H1 (cell line): ENCODE data around the gene KCMF1. TPM values are rescaled to one million over a fixed set of nuclear protein-coding genes. Genes with fewer than 3 reads are reported as not detected.

Experiments used
- CTCF ChIA-PET: fragments of 300-600 bp; sonication (Branson Sonifier 250); formaldehyde crosslinking; loops from one replicate; lab custom pipeline; 2021; ENCODE audit not compliant: partially characterized antibody; lab: Charles Lee
- POLR2A ChIA-PET: fragments of 300-600 bp; sonication (Branson Sonifier 250); formaldehyde crosslinking; loops from one replicate; lab custom pipeline; 2021; ENCODE audit warnings: inconsistent platforms; ENCODE audit not compliant: partially characterized antibody; lab: Charles Lee
- DNase-seq, 2 experiments: peaks; one replicate each; pipeline versions ENCODE4 v3.0.0 to v3.0.0-alpha.2; 2010 to 2022; ENCODE audit warnings: low spot score in 2 of 2, low read depth in 1 of 2, mixed read lengths in 1 of 2
- FAIRE-seq: peaks from 2 replicates; lab custom pipeline; 2011; peaks lifted over from hg19 to GRCh38; lab: Jason Lieb, UNC
- H2AFZ ChIP-seq: 2 replicates; pipeline ENCODE4 v1.8.1; 2012; ENCODE audit warnings: low read length, inconsistent platforms
- H2AK5ac ChIP-seq: 2 replicates; pipeline ENCODE4 v1.6.1; 2013; ENCODE audit warnings: low read depth, low read length
- H2BK120ac ChIP-seq: replicated peaks from 2 replicates; pipeline ENCODE3; 2013; ENCODE audit warnings: low read depth, low read length, inconsistent platforms
- H2BK12ac ChIP-seq: 2 replicates; pipeline ENCODE4 v1.6.1; 2013; ENCODE audit warnings: low read depth, low read length
- H2BK15ac ChIP-seq: 2 replicates; pipeline ENCODE4 v1.6.1; 2013; ENCODE audit warnings: low read length
- H2BK20ac ChIP-seq: 2 replicates; pipeline ENCODE4 v1.6.1; 2013; ENCODE audit warnings: low read length
- H2BK5ac ChIP-seq: 2 replicates; pipeline ENCODE4 v1.6.1; 2013; ENCODE audit warnings: low read depth, low read length
- H3K14ac ChIP-seq: 2 replicates; pipeline ENCODE4 v1.6.1; 2013; ENCODE audit warnings: inconsistent platforms; ENCODE audit not compliant: insufficient read length
- H3K18ac ChIP-seq: 2 replicates; pipeline ENCODE4 v1.6.1; 2013; ENCODE audit warnings: low read length; ENCODE audit errors: extremely low read depth
- H3K23ac ChIP-seq: 2 replicates; pipeline ENCODE4 v1.6.1; 2013; ENCODE audit warnings: inconsistent platforms; ENCODE audit not compliant: insufficient read length
- H3K23me2 ChIP-seq: 2 replicates; pipeline ENCODE4 v1.6.1; 2013; ENCODE audit warnings: low read depth, low read length
- H3K27ac ChIP-seq: 2 replicates; pipeline ENCODE4 v1.6.1; 2011; ENCODE audit warnings: low read depth, low read length, inconsistent platforms
- H3K27me3 ChIP-seq, 4 experiments: replicated peaks in 1 of 4; 1 replicate in 1 of 4; 2 replicates in 3 of 4; pipeline versions ENCODE4 v1.6.1 to v1.8.1; 2011 to 2013; ENCODE audit warnings: low read length in 3 of 4, mild to moderate bottlenecking in 3 of 4, inconsistent platforms in 2 of 4, mixed read lengths in 2 of 4, moderate library complexity in 1 of 4; ENCODE audit not compliant: control insufficient read depth in 3 of 4, insufficient read depth in 3 of 4; ENCODE audit errors: extremely low read depth in 1 of 4
- H3K36me3 ChIP-seq, 4 experiments: 2 replicates each; pipeline versions ENCODE4 v1.6.1 to v1.8.1; 2011 to 2013; ENCODE audit warnings: mild to moderate bottlenecking in 4 of 4, low read length in 3 of 4, moderate library complexity in 2 of 4, control low read depth in 1 of 4, inconsistent platforms in 1 of 4; ENCODE audit not compliant: insufficient read depth in 4 of 4, control insufficient read depth in 2 of 4
- H3K4ac ChIP-seq: replicated peaks from 2 replicates; pipeline ENCODE3; 2013; ENCODE audit warnings: low read length, low read depth, mixed read lengths, inconsistent platforms; ENCODE audit not compliant: insufficient read length
- H3K4me1 ChIP-seq, 4 experiments: replicated peaks in 1 of 4; 1 replicate in 1 of 4; 2 replicates in 3 of 4; pipeline versions ENCODE4 v1.6.1 to v1.8.1; 2011 to 2013; ENCODE audit warnings: low read length in 3 of 4, inconsistent platforms in 2 of 4, mixed read lengths in 1 of 4; ENCODE audit not compliant: insufficient read depth in 4 of 4, control insufficient read depth in 3 of 4
- H3K4me2 ChIP-seq, 2 experiments: 2 replicates each; pipeline versions ENCODE4 v1.6.1 to v1.8.1; 2011 to 2013; ENCODE audit warnings: low read depth in 2 of 2, low read length in 2 of 2, control low read depth in 1 of 2, inconsistent platforms in 1 of 2, mild to moderate bottlenecking in 1 of 2; ENCODE audit not compliant: insufficient read depth in 1 of 2
- H3K4me3 ChIP-seq, 4 experiments: fragments of 200-600, 300-600 bp in 1 of 4; sonication (generic), shearing (Covaris generic), sonication (Bioruptor Twin) in 1 of 4; 2 replicates each; pipeline versions ENCODE4 v1.5.1 to v1.8.1; 2011 to 2016; ENCODE audit warnings: low read length in 4 of 4, low read depth in 3 of 4, control low read depth in 2 of 4, inconsistent platforms in 2 of 4, mild to moderate bottlenecking in 2 of 4, mixed read lengths in 1 of 4, moderate library complexity in 1 of 4; ENCODE audit not compliant: insufficient read depth in 2 of 4; ENCODE audit errors: extremely low read depth in 1 of 4
- H3K56ac ChIP-seq: replicated peaks from 2 replicates; pipeline ENCODE3; 2013; ENCODE audit warnings: low read depth, mild to moderate bottlenecking, mixed read lengths, low read length, inconsistent platforms; ENCODE audit not compliant: insufficient read length
- H3K79me1 ChIP-seq: 2 replicates; pipeline ENCODE4 v1.6.1; 2013; ENCODE audit warnings: low read depth, low read length, control low read depth
- H3K79me2 ChIP-seq, 2 experiments: 2 replicates each; pipeline versions ENCODE4 v1.6.1 to v1.8.1; 2012 to 2013; ENCODE audit warnings: low read length in 2 of 2, mild to moderate bottlenecking in 2 of 2, inconsistent platforms in 1 of 2; ENCODE audit not compliant: insufficient read depth in 2 of 2, control insufficient read depth in 1 of 2
- H3K9ac ChIP-seq, 4 experiments: replicated peaks in 1 of 4; 1 replicate in 1 of 4; 2 replicates in 3 of 4; pipeline versions ENCODE4 v1.6.1 to v1.8.1; 2011 to 2013; ENCODE audit warnings: low read depth in 3 of 4, low read length in 3 of 4, control low read depth in 2 of 4, mild to moderate bottlenecking in 2 of 4, moderate library complexity in 2 of 4, inconsistent platforms in 1 of 4; ENCODE audit errors: extremely low read depth in 1 of 4
- H3K9me3 ChIP-seq, 2 experiments: 2 replicates each; pipeline versions ENCODE4 v1.6.1 to v1.8.1; 2012 to 2013; ENCODE audit warnings: mild to moderate bottlenecking in 2 of 2, moderate library complexity in 2 of 2, control low read depth in 1 of 2, inconsistent platforms in 1 of 2, low read depth in 1 of 2, low read length in 1 of 2, mixed read lengths in 1 of 2; ENCODE audit not compliant: insufficient read depth in 2 of 2
- H4K20me1 ChIP-seq, 2 experiments: replicated peaks in 1 of 2; 2 replicates each; pipeline versions ENCODE3 to v1.8.1; 2011 to 2013; ENCODE audit warnings: inconsistent platforms in 2 of 2, low read length in 2 of 2, mild to moderate bottlenecking in 1 of 2; ENCODE audit not compliant: insufficient read depth in 2 of 2, control insufficient read depth in 1 of 2
- H4K5ac ChIP-seq: 2 replicates; pipeline ENCODE4 v1.6.1; 2013; ENCODE audit warnings: low read length, low read depth, mixed read lengths, inconsistent platforms; ENCODE audit not compliant: insufficient read length
- H4K8ac ChIP-seq: 2 replicates; pipeline ENCODE4 v1.8.0; 2013; ENCODE audit warnings: mild to moderate bottlenecking, moderate library complexity, low read length, inconsistent platforms; ENCODE audit not compliant: insufficient read depth; ENCODE audit errors: extremely low read depth
- H4K91ac ChIP-seq: replicated peaks from 2 replicates; pipeline ENCODE3; 2013; ENCODE audit warnings: low read length, mixed read lengths, inconsistent platforms; ENCODE audit not compliant: insufficient read length
- CTBP2 ChIP-seq: IDR thresholded peaks from 2 replicates; pipeline ENCODE4 v1.7.0; 2011; ENCODE audit warnings: borderline replicate concordance, mild to moderate bottlenecking, moderate library complexity, mixed read lengths, low read length; ENCODE audit not compliant: insufficient read depth, insufficient read length
- CTCF ChIP-seq, 3 experiments: IDR thresholded peaks; 1 replicate in 2 of 3; 2 replicates in 1 of 3; pipeline versions ENCODE4 v1.5.1 to v1.6.1; 2011; ENCODE audit warnings: low read length in 3 of 3, mild to moderate bottlenecking in 3 of 3, inconsistent platforms in 2 of 3, low read depth in 1 of 3, moderate library complexity in 1 of 3; ENCODE audit not compliant: insufficient read depth in 1 of 3; ENCODE audit errors: control extremely low read depth in 1 of 3
- RAD21 ChIP-seq, 2 experiments: IDR thresholded peaks in 1 of 2; conservative IDR thresholded peaks in 1 of 2; 2 replicates each; pipeline ENCODE4 v1.6.1; 2011; ENCODE audit warnings: low read depth in 2 of 2, low read length in 2 of 2, improper control_type of control experiment in 1 of 2, inconsistent platforms in 1 of 2, mild to moderate bottlenecking in 1 of 2, moderate library complexity in 1 of 2
- RFX5 ChIP-seq: IDR thresholded peaks from 2 replicates; pipeline ENCODE4 v1.6.1; 2011; ENCODE audit warnings: low read depth, low read length, improper control_type of control experiment, borderline replicate concordance
- SIN3A ChIP-seq, 2 experiments: IDR thresholded peaks in 1 of 2; conservative IDR thresholded peaks in 1 of 2; 2 replicates each; pipeline ENCODE4 v1.6.1; 2011 to 2012; ENCODE audit warnings: low read length in 2 of 2, improper control_type of control experiment in 1 of 2, low read depth in 1 of 2, mild to moderate bottlenecking in 1 of 2
- SP1 ChIP-seq: IDR thresholded peaks from 2 replicates; pipeline ENCODE4 v1.6.1; 2011; ENCODE audit warnings: low read depth, low read length
- SUZ12 ChIP-seq: fragments of 200-600 bp; sonication (generic); IDR thresholded peaks from 2 replicates; pipeline ENCODE4 v1.6.1; 2012; ENCODE audit warnings: mild to moderate bottlenecking, inconsistent platforms, low read length, moderate library complexity, mixed read lengths
- TAF7 ChIP-seq: optimal IDR thresholded peaks from 2 replicates; pipeline ENCODE3; 2011; ENCODE audit warnings: low read depth, mild to moderate bottlenecking, inconsistent platforms, low read length, moderate library complexity, borderline replicate concordance
- USF2 ChIP-seq: IDR thresholded peaks from 2 replicates; pipeline ENCODE4 v1.6.1; 2011; ENCODE audit warnings: low read length, improper control_type of control experiment
- WGBS, 2 experiments: shearing (Covaris generic) in 1 of 2; methylation state at CpG; one replicate each; pipeline versions ENCODE4 v1.1.6 to v1.1.7; 2013 to 2015; ENCODE audit warnings: low lambda C conversion rate in 2 of 2, mixed read lengths in 2 of 2, inconsistent platforms in 1 of 2, low coverage in 1 of 2, missing lambda C conversion rate in 1 of 2; ENCODE audit not compliant: insufficient replicate concordance in 2 of 2, insufficient coverage in 1 of 2, insufficient read length in 1 of 2; ENCODE audit errors: extremely low coverage in 1 of 2, missing lambda C conversion rate in 1 of 2; 5-methylcytosine and 5-hydroxymethylcytosine counted together
- polyA plus RNA-seq, 7 experiments: library from polyadenylated mRNA; depleted of rRNA in 3 of 7; stranded (reverse) in 5 of 7; unstranded in 2 of 7; fragments of >200 nt in 5 of 7; fragments of 200-250 nt in 2 of 7; gene quantifications; 1 replicate in 5 of 7; 2 replicates in 1 of 7; 4 replicates in 1 of 7; pipeline versions ENCODE4 v1.2.1 to v1.2.3, GENCODE V29; 2011 to 2013; ENCODE audit warnings: missing spikeins in 2 of 7, mixed read lengths in 2 of 7
- total RNA-seq: library from RNA; stranded (reverse); fragmentation: NEBNext Ultra II Directional; extraction: Animal tissue kit (Norgen Biotek cat#: 25700); gene quantifications from 2 replicates; pipeline ENCODE4 v1.2.1, GENCODE V29; 2021

Gene KCMF1
- total and polyA plus RNA-seq, 2 of the 8 experiments (the other 6 are each of a cell fraction or from before 2014, with no cell fraction given): 86.9 to 149 TPM

- no peak overlapping the region for H4K91ac ChIP-seq
- H3K27ac ChIP-seq: no peak overlapping the region
- no peak overlapping the region for H3K23ac ChIP-seq
- H3K56ac ChIP-seq: no peak overlapping the region
- H3K9ac ChIP-seq: no peak overlapping the region
- no peak overlapping the region for H3K4me2 ChIP-seq
- ChIA-PET CTCF (interaction anchor here (1.0 kb wide), 1 partner anchor 17 kb away, joined by 3 read pairs; no protein-coding TSS in a partner anchor), POLR2A (no interaction called here)
- no peak for DNase-seq
- H2BK120ac ChIP-seq: no peak overlapping the region
- no peak overlapping the region for H2AK5ac ChIP-seq
- H4K5ac ChIP-seq: no peak overlapping the region
- no peak overlapping the region for H2BK12ac ChIP-seq
- no peaks in the 10 kb centered on the region; a peak in 4 of 7 replicates for H3K4me1 ChIP-seq
- H3K4me3 ChIP-seq: no peak overlapping the region
- H2BK15ac ChIP-seq: no peak overlapping the region
- no peak overlapping the region for H2AFZ ChIP-seq
- H3K27me3 ChIP-seq: no peaks in the 10 kb centered on the region
- WGBS, 2 experiments: 95% methylated on average over 1 of the region's 1 CpG; no CpG with 5 or more reads in 1 of the 2 experiments
- no peak overlapping the region for H3K4ac ChIP-seq
- H3K79me1 ChIP-seq: no peaks in the 10 kb centered on the region; the same call in 1 of the 2 replicates
- TF ChIP-seq SIN3A (conservative IDR thresholded peaks at IDR 0.05 in 1 of 2, IDR thresholded peaks at IDR 0.05 in 1 of 2; ENCODE audit: low read depth in 1 of 2, low read length in 2 of 2) (no peak), RFX5 (no peak), USF2 (no peak), TAF7 (no peak), SP1 (no peak), RAD21 (IDR thresholded peaks at IDR 0.05 in 1 of 2, conservative IDR thresholded peaks at IDR 0.05 in 1 of 2; ENCODE audit: low read depth in 2 of 2, low read length in 2 of 2) (no peak), SUZ12 (no peak), CTCF (IDR thresholded peaks at IDR 0.05; ENCODE audit: control extremely low read depth in 1 of 3, insufficient read depth in 1 of 3, low read depth in 1 of 3, low read length in 3 of 3) (no peak), CTBP2 (no peak)
- TF ChIP-seq, all 59 proteins: peak for 0
- FAIRE-seq: no peak
- Histone ChIP-seq H3K9me3 (no peaks in the 10 kb centered on the region), H3K23me2 (no peaks in the 10 kb centered on the region), H4K20me1 (peaks cover 19 to 24% of the 10 kb centered on the region in 2 experiments), H2BK20ac (no peak overlapping the region), H2BK5ac (no peak overlapping the region), H3K18ac (no peak overlapping the region), H3K14ac (no peak overlapping the region), H3K79me2 (peaks cover 56 to 99% of the 10 kb centered on the region in 2 experiments), H3K36me3 (no peaks in the 10 kb centered on the region), H4K8ac (no peak overlapping the region)
Measured at GRCh38 chr2:84989927-84990326, 19.0 kb downstream of the KCMF1 start.
